GM19240 (cell line): ENCODE results near the gene ADAMTS13.
"Not testable (repeated sequence)": the region's sequence is repeated elsewhere in the genome, so short reads cannot be mapped to it uniquely, and the experiment has no call there.

Source experiments
- DNase-seq: peaks from one replicate; pipeline ENCODE4 v3.0.0; 2011; ENCODE audit warnings: low spot score; ENCODE audit not compliant: insufficient read length

Gene ADAMTS13

DNA sequence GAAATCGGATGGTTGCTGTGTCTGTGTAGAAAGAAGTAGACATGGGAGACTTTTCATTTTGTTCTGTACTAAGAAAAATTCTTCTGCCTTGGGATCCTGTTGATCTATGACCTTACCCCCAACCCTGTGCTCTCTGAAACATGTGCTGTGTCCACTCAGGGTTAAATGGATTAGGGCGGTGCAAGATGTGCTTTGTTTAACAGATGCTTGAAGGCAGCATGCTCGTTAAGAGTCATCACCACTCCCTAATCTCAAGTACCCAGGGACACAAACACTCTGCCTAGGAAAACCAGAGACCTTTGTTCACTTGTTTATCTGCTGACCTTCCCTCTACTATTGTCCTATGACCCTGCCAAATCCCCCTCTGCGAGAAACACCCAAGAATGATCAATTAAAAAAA, 30.7 kb upstream of the ADAMTS13 start:
- DNase-seq, result not testable (repeated sequence)

DNA sequence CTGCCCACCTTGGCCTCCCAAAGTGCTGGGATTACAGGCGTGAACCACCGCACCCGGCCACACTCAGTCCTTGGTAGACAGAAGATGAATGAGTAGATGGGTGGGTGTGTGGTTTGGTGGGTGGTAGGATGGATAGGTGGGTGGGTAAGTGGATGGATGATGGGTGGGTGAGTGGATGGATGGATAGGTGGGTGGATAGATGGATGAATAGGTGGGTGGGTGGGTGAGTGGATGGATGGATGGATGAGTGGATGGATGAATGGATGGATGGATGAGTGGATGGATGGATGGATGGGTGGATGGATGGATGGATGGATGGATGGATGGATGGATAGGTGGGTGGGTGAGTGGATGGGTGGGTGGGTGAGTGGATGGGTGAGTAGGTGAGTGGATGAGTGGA, 29.9 kb upstream of the ADAMTS13 start:
- not testable (repeated sequence) for DNase-seq

DNA sequence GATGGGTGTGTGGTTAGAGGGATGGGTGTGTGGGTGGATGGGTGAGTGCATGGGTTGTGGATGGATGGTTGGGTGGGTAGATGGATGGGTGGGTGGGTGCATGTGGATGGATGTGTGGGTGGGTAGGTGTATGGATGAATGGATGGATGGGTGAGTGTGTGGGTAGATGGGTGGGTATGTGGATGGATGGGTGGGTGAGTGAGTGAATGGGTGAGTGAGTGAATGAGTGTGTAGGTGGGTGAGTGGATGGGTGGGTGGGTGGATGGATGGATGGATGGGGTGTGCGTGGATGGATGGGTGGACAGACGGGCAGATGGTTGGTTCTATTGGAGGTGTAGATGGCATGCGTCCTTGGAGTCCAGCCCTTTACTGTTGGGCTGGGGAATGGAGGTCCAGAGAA, 28.8 kb upstream of the ADAMTS13 start:
- no peak for DNase-seq

DNA sequence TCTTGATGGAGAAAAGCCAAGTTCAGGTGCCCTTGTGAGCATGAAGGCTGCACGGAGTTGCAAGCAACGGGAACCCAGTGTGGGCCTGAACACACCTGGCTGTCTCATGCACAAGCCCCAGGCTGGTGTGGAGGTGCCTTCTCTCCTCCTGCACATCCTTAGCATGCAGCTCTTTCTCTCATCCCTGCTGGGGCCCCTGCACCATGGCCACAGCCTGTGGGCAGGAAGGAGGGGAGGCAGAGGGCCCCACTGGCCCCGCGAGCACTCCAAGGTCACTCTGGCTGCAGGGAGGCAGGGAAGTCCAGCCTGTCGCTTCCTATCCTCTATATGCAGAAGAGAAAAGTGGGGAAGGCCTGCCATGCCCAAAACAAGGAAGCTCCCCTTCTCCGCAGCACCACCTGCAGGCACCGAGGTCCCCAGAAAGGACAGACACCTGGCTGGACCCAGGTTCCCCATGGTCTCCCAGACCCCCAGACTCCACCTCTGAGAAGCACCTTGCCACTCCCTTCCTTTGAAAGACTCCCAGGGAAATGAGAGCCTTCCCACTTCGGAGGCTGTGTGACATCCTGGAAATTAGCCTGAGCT, 27.4 kb upstream of the ADAMTS13 start:
- DNase-seq, result no peak

DNA sequence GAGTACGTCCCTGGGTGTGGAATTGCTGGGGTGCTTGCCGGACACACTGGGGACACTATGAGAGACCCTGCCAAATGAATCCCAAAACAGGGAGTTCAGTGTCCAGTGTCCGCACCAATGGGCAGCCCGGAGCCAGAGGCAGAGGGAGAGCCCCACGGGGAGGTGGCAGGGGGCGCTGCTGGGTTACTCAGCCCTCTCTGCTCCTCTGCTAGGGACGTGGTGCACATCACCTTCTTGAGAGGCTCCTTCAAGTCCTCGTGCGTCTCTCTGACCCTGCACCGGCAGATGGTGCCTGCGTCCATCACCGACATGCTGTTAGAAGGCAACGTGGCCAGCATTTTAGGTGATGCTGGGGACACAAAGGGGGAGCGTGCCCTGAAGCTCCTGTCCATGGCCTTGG, 25.2 kb upstream of the ADAMTS13 start:
- DNase-seq, result no peak

DNA sequence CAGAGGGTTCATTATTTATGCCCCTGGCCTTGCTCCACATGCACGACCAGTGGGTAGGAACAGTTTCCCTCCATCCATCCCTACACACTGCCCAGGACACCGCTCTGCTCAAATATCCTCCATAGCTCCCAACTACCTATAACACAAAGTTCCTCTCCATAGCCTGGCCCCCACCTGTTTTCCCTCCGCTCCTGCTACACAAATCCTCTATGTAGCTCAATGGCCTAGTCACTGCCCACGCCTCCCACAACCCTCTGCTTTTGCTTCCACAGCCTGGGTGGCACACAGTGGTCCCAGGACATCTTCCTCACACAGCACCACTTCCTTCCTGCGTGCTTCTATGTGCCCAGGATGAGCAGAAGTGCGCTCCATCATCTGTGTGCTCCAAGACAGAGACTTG, 24.8 kb upstream of the ADAMTS13 start:
- DNase-seq, result no peak

DNA sequence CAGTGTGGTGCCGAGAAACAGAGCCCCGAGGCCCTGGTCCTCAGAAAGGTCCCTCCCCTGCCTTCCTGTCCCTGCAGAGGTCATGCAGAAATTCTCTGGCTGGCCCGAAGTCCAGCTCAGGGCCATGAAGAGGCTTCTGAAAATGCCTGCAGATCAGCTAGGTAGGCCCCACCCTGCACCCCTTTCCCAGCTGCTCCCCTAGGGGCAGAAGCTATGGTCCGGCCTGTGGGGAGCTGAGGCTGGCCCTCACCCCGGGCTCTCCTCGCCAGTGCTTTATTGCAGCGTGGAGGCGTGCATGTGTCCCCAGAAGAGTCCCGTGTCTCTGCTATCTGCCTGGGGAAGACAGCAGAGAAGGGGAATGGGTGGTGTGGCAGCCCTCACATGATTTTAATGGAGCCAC, 24.3 kb upstream of the ADAMTS13 start:
- no peak for DNase-seq

DNA sequence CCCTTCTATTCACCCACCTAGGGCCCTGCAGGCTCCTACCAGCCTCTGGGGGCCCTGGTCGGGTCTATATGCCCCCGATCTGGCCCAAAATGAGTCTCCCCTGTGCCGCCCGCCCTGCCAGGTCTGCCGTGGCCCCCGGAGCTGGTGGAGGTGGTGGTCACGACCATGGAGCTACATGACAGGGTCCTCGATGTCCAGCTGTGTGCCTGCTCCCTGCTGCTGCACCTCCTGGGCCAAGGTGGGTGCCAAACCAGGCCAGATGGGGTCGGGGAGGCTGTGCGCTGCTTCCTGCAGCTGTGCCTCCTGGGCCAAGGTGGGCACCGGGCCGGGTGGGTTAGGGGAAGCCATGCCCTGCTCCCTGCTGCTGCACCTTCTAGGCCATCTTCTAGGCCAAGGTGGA, 21.9 kb upstream of the ADAMTS13 start:
- no peak for DNase-seq

DNA sequence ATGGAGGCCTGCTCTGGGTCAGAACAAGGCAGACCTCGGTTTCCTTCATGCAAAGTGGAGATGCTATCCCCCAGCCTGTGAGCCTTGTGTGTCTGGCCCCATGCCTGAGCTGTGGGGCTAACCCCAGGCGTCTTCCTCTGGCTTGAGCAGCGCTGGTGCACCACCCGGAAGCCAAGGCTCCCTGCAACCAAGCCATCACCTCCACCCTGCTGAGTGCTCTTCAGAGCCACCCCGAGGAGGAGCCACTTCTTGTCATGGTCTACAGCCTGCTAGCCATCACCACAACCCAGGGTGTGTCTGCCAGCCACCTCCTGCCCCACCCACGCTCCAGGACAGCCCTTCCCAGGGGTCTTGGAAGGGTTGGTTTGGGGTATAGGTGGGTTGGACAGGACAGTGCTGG, 20.6 kb upstream of the ADAMTS13 start:
- DNase-seq, result no peak

DNA sequence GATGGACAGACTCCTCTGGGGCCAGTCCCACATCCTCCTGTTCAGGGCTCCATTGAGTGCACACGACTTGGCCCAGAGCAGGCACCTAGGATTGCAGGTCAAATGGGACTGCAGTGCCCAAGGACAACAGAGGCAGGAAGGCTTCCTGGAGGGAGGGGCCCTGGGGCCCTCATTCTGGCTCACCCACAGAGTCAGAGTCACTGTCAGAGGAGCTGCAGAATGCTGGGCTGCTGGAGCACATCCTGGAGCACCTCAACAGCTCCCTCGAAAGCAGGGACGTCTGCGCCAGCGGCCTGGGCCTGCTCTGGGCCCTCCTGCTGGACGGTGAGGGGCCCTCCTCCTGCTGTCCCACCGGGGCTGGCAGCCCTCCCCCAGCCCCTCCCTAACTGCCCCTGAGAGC, 19.5 kb upstream of the ADAMTS13 start:
- DNase-seq, result no peak

DNA sequence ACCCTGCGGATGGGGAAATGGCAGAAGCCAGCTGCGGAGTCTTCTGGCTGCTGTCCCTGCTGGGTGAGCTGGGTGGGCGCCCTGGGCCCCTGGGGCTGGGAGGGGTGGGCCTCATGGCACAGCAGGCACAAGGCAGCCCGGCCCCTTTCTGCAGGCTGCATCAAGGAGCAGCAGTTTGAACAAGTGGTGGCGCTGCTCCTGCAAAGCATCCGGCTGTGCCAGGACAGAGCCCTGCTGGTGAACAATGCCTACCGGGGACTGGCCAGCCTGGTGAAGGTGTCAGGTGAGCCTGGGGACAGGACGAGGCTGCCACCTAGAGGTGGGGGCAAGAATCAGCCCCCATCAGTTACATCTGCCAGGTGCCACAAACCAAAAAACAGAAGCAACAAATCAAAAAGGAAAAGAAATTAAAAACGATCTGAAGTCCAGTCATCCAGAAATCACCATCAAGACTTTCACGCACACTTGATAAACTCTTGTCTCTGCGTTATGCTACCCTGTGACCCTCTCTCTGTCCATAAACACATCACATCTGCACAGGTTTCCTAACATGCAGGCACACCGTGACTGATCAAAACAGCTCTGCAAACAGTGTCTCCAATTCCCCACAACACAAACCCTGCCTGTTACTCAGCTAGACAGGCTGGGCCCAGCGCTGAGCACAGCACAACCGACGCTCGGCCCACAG, 18.3 kb upstream of the ADAMTS13 start:
- no peak for DNase-seq

DNA sequence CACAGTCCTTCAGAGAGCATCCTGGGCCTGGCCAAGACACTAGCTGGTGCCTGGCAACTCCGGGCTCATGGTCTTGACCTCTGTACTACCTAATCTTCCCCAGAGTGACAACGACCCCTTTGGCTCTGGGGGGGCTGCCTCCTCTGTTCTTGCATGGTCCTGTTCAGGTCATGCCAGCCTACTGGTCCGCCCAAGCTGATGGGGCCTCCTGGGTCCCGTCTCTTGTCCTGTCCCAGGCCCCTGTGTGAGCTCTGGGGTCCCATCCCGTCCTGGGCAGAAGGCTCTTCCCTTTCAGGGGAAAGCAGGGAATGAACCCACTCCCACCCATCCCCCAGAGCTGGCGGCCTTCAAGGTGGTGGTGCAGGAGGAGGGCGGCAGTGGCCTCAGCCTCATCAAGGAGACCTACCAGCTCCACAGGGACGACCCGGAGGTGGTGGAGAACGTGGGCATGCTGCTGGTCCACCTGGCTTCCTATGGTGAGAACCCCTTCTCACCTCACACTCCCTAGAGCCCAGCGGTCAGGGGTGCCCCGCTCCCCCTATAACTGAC, 17.6 kb upstream of the ADAMTS13 start:
- no peak for DNase-seq

DNA sequence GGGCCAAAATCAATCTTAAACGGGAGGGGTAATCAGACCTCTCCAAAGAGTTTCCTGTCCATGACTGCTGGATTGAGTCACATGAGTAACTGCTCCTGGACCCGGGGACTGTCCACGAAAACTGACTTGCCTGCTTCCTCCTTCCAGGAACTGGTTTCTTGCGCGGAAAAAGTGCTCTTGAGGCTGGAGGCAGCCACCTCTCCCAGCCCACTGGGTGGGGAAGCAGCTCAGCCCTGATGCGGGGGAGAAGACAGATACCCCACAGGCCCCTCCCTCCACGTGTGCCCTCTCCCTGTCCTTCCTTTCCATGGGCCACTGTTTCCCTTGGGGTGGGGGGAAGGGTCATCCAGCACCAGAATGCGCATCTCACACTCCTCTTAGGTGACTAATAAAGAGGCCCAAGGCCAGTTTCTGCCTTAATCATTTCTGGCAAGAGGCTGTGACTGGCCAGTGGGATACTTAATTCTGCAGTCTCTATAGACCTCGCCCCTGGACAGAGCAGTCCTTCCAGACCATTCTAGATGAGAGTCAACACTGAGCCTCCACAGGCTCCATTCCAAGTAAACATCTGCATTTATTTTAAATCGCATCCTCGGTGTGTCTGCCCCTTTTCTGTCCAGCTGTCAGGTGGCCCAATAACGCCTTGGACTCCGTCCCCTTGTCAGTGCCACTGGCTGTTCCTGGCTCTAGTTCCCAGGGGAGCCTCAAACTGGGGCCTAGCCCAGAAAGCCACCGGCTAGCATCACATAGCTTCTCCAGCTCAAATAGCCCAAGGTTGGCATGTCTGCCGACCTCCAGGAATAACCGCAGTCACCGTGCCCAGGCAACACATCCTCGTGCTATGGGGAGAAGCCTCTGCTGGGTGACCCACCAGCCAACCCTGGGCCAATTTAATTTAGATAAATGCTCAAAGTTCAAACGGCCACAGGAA, 16.4 kb upstream of the ADAMTS13 start:
- no peak for DNase-seq

DNA sequence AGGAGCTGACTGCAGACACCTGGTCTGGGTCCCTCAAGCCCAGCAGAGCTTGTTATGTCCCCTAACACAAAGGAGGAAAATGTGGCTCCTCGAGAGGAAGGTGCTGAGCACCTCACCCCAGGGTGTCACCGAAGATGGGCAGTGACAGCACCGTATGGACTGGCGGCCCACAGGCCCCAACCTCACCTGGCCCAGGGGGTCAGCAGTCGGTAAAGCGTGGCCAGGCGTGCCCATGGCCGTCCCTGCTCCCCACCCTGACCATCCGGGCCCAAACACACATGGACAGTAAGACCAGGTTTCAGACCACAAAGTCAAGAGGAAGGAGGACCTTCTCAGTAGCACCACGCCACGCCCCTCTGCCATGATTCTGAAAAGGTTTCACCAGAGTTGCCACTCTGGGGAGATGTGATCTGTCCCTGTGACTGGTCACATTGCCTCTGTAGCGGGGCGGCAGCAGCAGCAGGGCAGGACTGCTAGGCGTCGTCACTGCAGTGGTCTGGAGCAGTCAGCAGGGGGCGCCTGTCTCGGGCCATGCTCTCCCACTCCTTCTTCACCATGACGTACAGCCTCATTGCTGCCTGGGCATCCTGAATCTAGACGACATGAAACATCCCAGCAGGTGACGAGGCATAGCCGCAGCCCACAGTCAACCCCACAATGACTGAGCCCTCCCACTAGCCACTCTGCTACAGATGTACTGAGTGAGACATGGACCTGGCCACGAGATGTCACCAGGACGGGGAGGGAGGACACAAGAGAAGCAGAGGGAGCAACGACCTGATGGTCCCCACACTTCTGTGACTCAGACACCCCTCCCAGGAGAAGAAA, 15.5 kb upstream of the ADAMTS13 start:
- DNase-seq, result peak; percentile 63

DNA sequence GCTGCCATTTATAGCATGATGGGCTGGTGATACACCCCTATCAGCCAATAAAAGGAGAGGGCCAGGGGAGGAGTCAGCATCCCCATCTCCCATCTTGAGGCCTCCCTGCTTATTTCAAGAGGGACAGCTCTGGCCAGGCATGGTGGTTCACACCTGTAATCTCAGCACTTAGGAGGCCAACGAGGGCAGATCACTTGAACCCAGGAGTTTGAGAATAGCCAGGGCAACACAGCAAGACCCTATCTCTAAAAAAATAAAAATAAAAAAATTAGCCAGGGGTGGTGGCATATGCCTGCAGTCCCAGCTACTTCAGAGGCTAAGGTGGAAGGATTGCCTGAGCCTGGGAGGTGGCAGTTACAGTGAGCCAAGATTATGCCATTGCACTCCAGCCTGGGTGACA, 14.1 kb upstream of the ADAMTS13 start:
- no peak for DNase-seq

DNA sequence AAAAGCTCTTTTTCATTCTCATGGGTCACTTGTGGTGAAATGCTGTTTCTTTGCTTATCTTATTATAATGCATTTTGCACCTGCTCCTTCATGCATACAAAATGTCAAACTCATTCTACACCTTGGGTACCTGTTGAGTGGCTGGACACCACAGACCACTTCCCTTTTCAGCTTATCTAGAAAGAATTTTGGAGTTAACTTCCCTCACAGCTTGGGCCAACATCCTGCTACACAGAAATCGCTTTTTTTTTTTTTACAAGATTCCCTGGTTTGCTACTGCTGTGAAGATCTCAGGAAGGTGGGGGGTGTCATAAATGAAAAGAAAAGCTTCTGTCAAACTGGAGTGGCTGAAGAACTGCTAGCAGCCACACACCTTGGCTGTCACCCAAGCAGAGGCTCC, 7.0 kb upstream of the ADAMTS13 start:
- no peak for DNase-seq

DNA sequence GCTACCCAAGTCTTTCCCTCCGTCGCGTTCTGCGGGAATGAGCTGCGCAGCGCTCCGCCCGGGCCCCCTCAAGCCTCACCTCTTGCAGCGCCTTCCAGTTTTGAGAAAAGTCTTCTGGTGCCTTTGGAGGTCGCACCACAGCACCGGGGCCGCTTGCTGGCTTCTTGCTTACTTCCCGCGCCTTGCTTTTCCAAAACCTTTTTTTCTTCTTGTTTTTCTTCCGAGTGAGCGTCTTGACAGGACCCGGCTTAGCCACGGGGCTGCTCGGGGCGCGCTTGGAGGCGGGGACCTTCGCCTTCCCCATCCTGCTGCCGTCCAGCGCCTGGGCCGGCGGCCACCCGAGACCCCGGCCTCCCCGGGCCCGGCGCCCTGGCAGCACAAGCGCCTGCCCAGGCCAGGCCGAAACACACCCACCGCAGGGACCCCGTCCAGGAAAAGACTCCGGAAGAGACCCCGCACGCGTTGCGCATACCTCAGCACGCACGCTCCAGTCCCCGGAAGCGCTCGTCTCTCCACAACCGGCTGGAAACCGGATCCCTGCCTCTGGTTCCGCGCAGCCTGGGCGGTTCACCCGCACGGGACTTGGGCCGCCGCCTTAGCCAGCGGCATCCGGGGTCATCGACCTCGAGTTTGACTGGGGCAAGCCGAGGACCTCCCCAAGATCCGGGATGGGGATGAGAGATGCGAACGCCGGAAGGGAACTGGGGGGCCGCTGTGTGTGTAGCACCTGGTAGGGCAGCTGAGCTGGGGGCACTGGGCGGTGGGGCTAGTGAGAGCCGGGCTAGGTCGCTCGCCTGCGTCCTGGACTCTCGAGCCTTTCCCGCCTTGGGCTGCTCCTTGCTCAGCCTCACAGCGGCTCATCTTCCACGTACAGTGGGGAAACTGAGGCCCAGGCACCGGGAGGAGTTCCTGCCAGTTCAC, 4.4 kb upstream of the ADAMTS13 start, which contains the start of gene REXO4:
Gene REXO4, minus strand, starts transcription at position 470 of the 921 bp plus-strand sequence. Its CDS starts 166 bp downstream, at position 304.
- peak; percentile 62 for DNase-seq

DNA sequence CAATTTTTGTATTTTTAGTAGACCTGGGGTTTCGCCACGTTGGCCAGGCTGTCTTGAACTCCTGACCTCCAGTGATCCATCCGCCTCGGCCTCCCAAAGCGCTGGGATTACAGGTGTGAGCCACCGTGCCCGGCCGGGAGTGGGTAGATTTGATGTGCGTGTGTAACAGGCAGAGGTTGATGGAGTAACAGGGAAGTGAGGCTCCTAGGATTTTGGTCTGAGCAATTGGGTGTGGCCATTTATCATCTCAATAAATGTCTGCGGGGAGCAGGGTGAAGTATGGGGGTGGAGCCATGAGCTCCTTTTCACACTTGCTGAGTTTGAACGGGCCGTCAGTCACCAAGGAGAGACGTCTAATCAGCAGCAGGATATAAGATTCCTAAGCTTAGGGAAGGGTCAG, 3.2 kb upstream of the ADAMTS13 start:
- DNase-seq, result no peak

DNA sequence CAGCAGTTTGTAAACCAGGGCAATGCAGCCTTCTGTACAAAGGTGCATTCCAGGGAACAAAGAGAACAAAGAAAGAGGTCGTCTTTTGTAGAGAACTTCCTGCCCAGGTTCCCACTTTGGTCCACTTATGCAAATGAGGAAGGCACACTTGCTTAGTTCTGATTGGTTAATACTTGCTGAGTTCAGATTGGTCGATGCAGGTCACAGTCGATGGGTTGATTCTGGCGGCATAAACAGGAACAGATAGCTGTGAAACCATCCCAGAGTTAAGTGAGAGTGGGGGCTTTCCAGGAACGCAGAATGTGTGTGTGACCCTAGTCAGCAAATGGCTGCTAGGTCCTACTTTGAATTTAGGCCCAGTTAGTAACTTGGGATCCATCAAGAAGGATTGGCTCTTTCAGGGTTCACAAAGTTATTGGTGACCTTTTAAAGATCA, 1.8 kb upstream of the ADAMTS13 start:
- DNase-seq, result peak; percentile 73

DNA sequence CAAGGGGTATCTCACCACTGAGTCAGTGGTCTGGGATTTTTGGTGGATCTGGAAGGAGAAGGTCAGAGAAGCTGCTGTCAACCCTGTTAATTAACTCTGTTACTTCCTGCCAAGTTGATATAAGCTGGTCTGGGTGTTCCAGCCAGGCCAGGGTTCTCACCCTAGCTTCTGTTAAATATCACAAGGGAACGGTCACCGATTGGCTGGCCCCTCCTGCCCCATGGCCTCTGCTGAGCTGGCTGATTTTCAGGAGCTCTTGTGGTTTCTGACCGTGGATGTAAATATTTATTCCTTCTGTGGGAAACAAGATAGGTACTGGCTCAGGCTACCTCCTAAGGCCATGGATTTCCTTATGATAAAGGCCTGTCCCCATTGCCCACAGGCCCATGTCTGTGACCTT, 1.0 kb downstream of the ADAMTS13 start:
- no peak for DNase-seq
